BLaER1 (cell line): ENCODE measurements around the gene PADI3.
A peak's percentile ranks its signal among the peaks of the same experiment; 100 is the strongest.

Experiments used
- H3K27ac ChIP-seq: shearing (Covaris generic); formaldehyde crosslinking; 2 replicates; pipeline ENCODE4 v1.8.1; 2022
- H3K27me3 ChIP-seq: shearing (Covaris generic); formaldehyde crosslinking; 2 replicates; pipeline ENCODE4 v1.8.1; 2022
- H3K36me3 ChIP-seq: shearing (Covaris generic); formaldehyde crosslinking; 2 replicates; pipeline ENCODE4 v1.8.1; 2022
- H3K4me1 ChIP-seq: shearing (Covaris generic); formaldehyde crosslinking; 2 replicates; pipeline ENCODE4 v1.8.1; 2022
- H3K4me2 ChIP-seq: shearing (Covaris generic); formaldehyde crosslinking; 2 replicates; pipeline ENCODE4 v1.8.1; 2022
- H3K4me3 ChIP-seq: shearing (Covaris generic); formaldehyde crosslinking; 2 replicates; pipeline ENCODE4 v1.8.1; 2022
- H3K9ac ChIP-seq: shearing (Covaris generic); formaldehyde crosslinking; 2 replicates; pipeline ENCODE4 v1.8.1; 2022
- H3K9me3 ChIP-seq: shearing (Covaris generic); formaldehyde crosslinking; 2 replicates; pipeline ENCODE4 v1.8.1; 2022
- H4K20me1 ChIP-seq: shearing (Covaris generic); formaldehyde crosslinking; 2 replicates; pipeline ENCODE4 v1.8.1; 2022
- Cebpa-rat ChIP-seq: shearing (Covaris generic); IDR thresholded peaks from 2 replicates; pipeline ENCODE4 v1.8.1; 2022

The PADI3 gene

GRCh38 chr1:17248781-17249180 lies at the start of gene PADI3:
TSS of gene PADI3 (plus strand) at chr1:17249098. CDS start at chr1:17249138, 40 bp downstream.
- no peak within 1 kb of the TSS for H3K27ac ChIP-seq
- no peaks in the 10 kb centered on the region for H3K36me3 ChIP-seq
- no peak within 1 kb of the TSS for H3K9ac ChIP-seq
- no peak within 1 kb of the TSS for H3K4me3 ChIP-seq
- peaks cover 5% of the 10 kb centered on the region; the same call in 1 of the 2 replicates for H3K4me1 ChIP-seq
- no peaks in the 10 kb centered on the region for H3K9me3 ChIP-seq
- TF ChIP-seq Cebpa-rat, result no peak
- H3K27me3 ChIP-seq, result no peaks in the 10 kb centered on the region
- no peak within 1 kb of the TSS for H3K4me2 ChIP-seq
- no peaks in the 10 kb centered on the region for H4K20me1 ChIP-seq

- Histone ChIP-seq H3K9ac (no peak overlapping the region), H3K4me3 (no peak overlapping the region), H3K27me3 (no peaks in the 10 kb centered on the region), H3K9me3 (no peaks in the 10 kb centered on the region), H4K20me1 (no peaks in the 10 kb centered on the region), H3K36me3 (no peaks in the 10 kb centered on the region), H3K4me2 (no peak overlapping the region), H3K4me1 (peaks cover 14% of the 10 kb centered on the region), H3K27ac (no peak overlapping the region)
- TF ChIP-seq Cebpa-rat, result no peak
Observed at GRCh38 chr1:17199267-17200044, 49.4 kb upstream of the PADI3 start.

- Histone ChIP-seq H3K27ac (no peak overlapping the region), H3K9ac (no peak overlapping the region)
- no peak for TF ChIP-seq Cebpa-rat
Observed at GRCh38 chr1:17200246-17200645, 48.7 kb upstream of the PADI3 start.

GRCh38 chr1:17200756-17201155 lies 48.1 kb upstream of the PADI3 start:
- no peaks in the 10 kb centered on the region for H3K27me3 ChIP-seq
- no peak overlapping the region for H3K4me2 ChIP-seq
- H3K9me3 ChIP-seq, result no peaks in the 10 kb centered on the region
- H3K9ac ChIP-seq, result no peak overlapping the region
- no peak overlapping the region for H3K27ac ChIP-seq
- no peak for TF ChIP-seq Cebpa-rat
- peaks cover 15% of the 10 kb centered on the region for H3K4me1 ChIP-seq
- no peak overlapping the region for H3K4me3 ChIP-seq
- no peaks in the 10 kb centered on the region for H4K20me1 ChIP-seq
- H3K36me3 ChIP-seq, result no peaks in the 10 kb centered on the region

More at GRCh38 chr1:17200246-17200645, 48.7 kb upstream of the PADI3 start:
- H3K27me3 ChIP-seq, result no peaks in the 10 kb centered on the region
- H3K4me1 ChIP-seq, result peaks cover 14% of the 10 kb centered on the region
- no peaks in the 10 kb centered on the region for H4K20me1 ChIP-seq
- H3K4me2 ChIP-seq, result no peak overlapping the region
- H3K36me3 ChIP-seq, result no peaks in the 10 kb centered on the region
- no peak overlapping the region for H3K4me3 ChIP-seq
- no peaks in the 10 kb centered on the region for H3K9me3 ChIP-seq

GRCh38 chr1:17201201-17202021 lies 47.5 kb upstream of the PADI3 start:
- TF ChIP-seq Cebpa-rat, result no peak
- Histone ChIP-seq H3K4me2 (peak overlapping the region; percentile 48), H4K20me1 (no peaks in the 10 kb centered on the region), H3K27me3 (no peaks in the 10 kb centered on the region), H3K4me3 (no peak overlapping the region), H3K36me3 (no peaks in the 10 kb centered on the region), H3K9me3 (no peaks in the 10 kb centered on the region), H3K9ac (no peak overlapping the region), H3K4me1 (peaks cover 22% of the 10 kb centered on the region), H3K27ac (no peak overlapping the region)

- TF ChIP-seq Cebpa-rat, result no peak
- no peaks in the 10 kb centered on the region for H4K20me1 ChIP-seq
- H3K4me1 ChIP-seq, result peaks cover 56% of the 10 kb centered on the region
- H3K9ac ChIP-seq, result no peak within 1 kb of the TSS
- H3K4me2 ChIP-seq, result peak within 1 kb of the TSS; percentile 96
- H3K27ac ChIP-seq, result no peak within 1 kb of the TSS
- no peaks in the 10 kb centered on the region for H3K36me3 ChIP-seq
- H3K27me3 ChIP-seq, result no peaks in the 10 kb centered on the region
- no peaks in the 10 kb centered on the region for H3K9me3 ChIP-seq
- no peak within 1 kb of the TSS for H3K4me3 ChIP-seq
Observed at GRCh38 chr1:17204546-17205440, 44.1 kb upstream of the PADI3 start, which contains the start of gene PADI1. TSS of gene PADI1 (plus strand) at chr1:17205128. CDS start at chr1:17205218, 90 bp downstream.

- Histone ChIP-seq H3K4me3 (no peak overlapping the region), H3K9ac (no peak overlapping the region), H3K4me2 (peak overlapping the region; percentile 96), H3K4me1 (peaks cover 62% of the 10 kb centered on the region), H3K27me3 (no peaks in the 10 kb centered on the region), H4K20me1 (no peaks in the 10 kb centered on the region), H3K27ac (no peak overlapping the region), H3K9me3 (no peaks in the 10 kb centered on the region), H3K36me3 (no peaks in the 10 kb centered on the region)
- no peak for TF ChIP-seq Cebpa-rat
Observed at GRCh38 chr1:17205652-17206051, 43.2 kb upstream of the PADI3 start.

- H4K20me1 ChIP-seq, result no peaks in the 10 kb centered on the region
- no peaks in the 10 kb centered on the region for H3K9me3 ChIP-seq
- no peak overlapping the region for H3K9ac ChIP-seq
- peaks cover 64% of the 10 kb centered on the region for H3K4me1 ChIP-seq
- H3K27ac ChIP-seq, result no peak overlapping the region; the same call in 1 of the 2 replicates
- TF ChIP-seq Cebpa-rat, result no peak
- no peaks in the 10 kb centered on the region for H3K36me3 ChIP-seq
- H3K4me3 ChIP-seq, result no peak overlapping the region
- H3K27me3 ChIP-seq, result no peaks in the 10 kb centered on the region
- peak overlapping the region; percentile 96 for H3K4me2 ChIP-seq
Observed at GRCh38 chr1:17206196-17206595, 42.7 kb upstream of the PADI3 start.

- no peaks in the 10 kb centered on the region for H4K20me1 ChIP-seq
- H3K4me3 ChIP-seq, result peak overlapping the region; percentile 34; the same call in 1 of the 2 replicates
- H3K4me2 ChIP-seq, result peak overlapping the region; percentile 96
- H3K36me3 ChIP-seq, result no peaks in the 10 kb centered on the region
- H3K9me3 ChIP-seq, result no peaks in the 10 kb centered on the region
- H3K27me3 ChIP-seq, result no peaks in the 10 kb centered on the region
- H3K27ac ChIP-seq, result peak overlapping the region; percentile 64
- no peak for TF ChIP-seq Cebpa-rat
- peaks cover 64% of the 10 kb centered on the region for H3K4me1 ChIP-seq
- H3K9ac ChIP-seq, result peak overlapping the region; percentile 50; the same call in 1 of the 2 replicates
Observed at GRCh38 chr1:17207046-17207445, 41.9 kb upstream of the PADI3 start.
